Neural cell (in vitro differentiated cells): ENCODE results near the gene EHMT2. TPM values are rescaled to one million over a fixed set of nuclear protein-coding genes. Genes with fewer than 3 reads are reported as not detected.

ENCODE experiments used
- H2AFZ ChIP-seq: fragments of 200-600, 300-800 bp; sonication (generic), shearing (Covaris generic); 2 replicates; pipeline ENCODE4 v1.6.0; 2014; ENCODE audit warnings: low read depth, mild to moderate bottlenecking, antibody characterized with exemption, low read length, moderate library complexity
- H3F3A ChIP-seq: fragments of 200-600 bp; shearing (Covaris generic); 2 replicates; pipeline ENCODE4 v1.6.1; 2016; ENCODE audit warnings: mild to moderate bottlenecking, moderate library complexity, mixed read lengths, antibody characterized with exemption, low read length; ENCODE audit not compliant: insufficient read depth, poor library complexity, severe bottlenecking
- H3K27ac ChIP-seq: fragments of 200-600, 300-800 bp; sonication (generic), shearing (Covaris generic); 2 replicates; pipeline ENCODE4 v1.5.1; 2014; ENCODE audit warnings: mild to moderate bottlenecking, low read length, moderate library complexity
- H3K27me3 ChIP-seq: fragments of 300-800, 200-600 bp; sonication (generic), shearing (Covaris generic); 2 replicates; pipeline ENCODE4 v1.6.0; 2014; ENCODE audit warnings: mild to moderate bottlenecking, low read depth, low read length, moderate library complexity; ENCODE audit not compliant: insufficient read depth
- H3K36me3 ChIP-seq: fragments of 300-800, 200-600 bp; sonication (generic), shearing (Covaris generic); 2 replicates; pipeline ENCODE4 v1.5.1; 2014; ENCODE audit warnings: mild to moderate bottlenecking, antibody characterized with exemption, low read length, moderate library complexity; ENCODE audit not compliant: insufficient read depth
- H3K4me2 ChIP-seq: fragments of 300-800, 200-600 bp; sonication (generic), shearing (Covaris generic); 2 replicates; pipeline ENCODE4 v1.6.0; 2014; ENCODE audit warnings: mild to moderate bottlenecking, low read length
- H3K4me3 ChIP-seq: fragments of 300-800, 200-600 bp; sonication (generic), shearing (Covaris generic); 2 replicates; pipeline ENCODE4 v1.5.1; 2014; ENCODE audit warnings: mild to moderate bottlenecking, low read length, moderate library complexity
- H3K79me2 ChIP-seq: fragments of 200-600 bp; shearing (Covaris generic); replicated peaks from 2 replicates; pipeline ENCODE4 v1.6.0; 2014; ENCODE audit warnings: mild to moderate bottlenecking, low read length, moderate library complexity; ENCODE audit not compliant: insufficient read depth
- H3K9ac ChIP-seq: fragments of 300-800, 200-600 bp; sonication (generic), shearing (Covaris generic); 2 replicates; pipeline ENCODE4 v1.6.1; 2016; ENCODE audit warnings: mild to moderate bottlenecking, low read length, mixed read lengths
- H3K9me2 ChIP-seq: fragments of 200-600 bp; shearing (Covaris generic); 2 replicates; pipeline ENCODE4 v1.6.1; 2016; ENCODE audit warnings: mild to moderate bottlenecking, low read length, mixed read lengths; ENCODE audit not compliant: insufficient read depth
- H3K9me3 ChIP-seq: fragments of 200-600, 300-800 bp; sonication (generic), shearing (Covaris generic); 2 replicates; pipeline ENCODE4 v1.6.1; 2016; ENCODE audit warnings: mild to moderate bottlenecking, mixed run types, low read length, moderate library complexity, mixed read lengths
- H4K20me1 ChIP-seq: fragments of 200-600 bp; shearing (Covaris generic); 2 replicates; pipeline ENCODE4 v1.6.1; 2016; ENCODE audit warnings: mild to moderate bottlenecking, mixed run types; ENCODE audit not compliant: insufficient read depth
- CTCF ChIP-seq: fragments of 450-650 bp; IDR thresholded peaks from 2 replicates; pipeline ENCODE4 v1.5.1; 2014; ENCODE audit warnings: antibody characterized with exemption, mild to moderate bottlenecking, moderate library complexity; ENCODE audit not compliant: poor library complexity, severe bottlenecking
- EP300 ChIP-seq: fragments of 450-650 bp; conservative IDR thresholded peaks from 2 replicates; pipeline ENCODE4 v1.6.1; 2014; ENCODE audit warnings: antibody characterized with exemption, mild to moderate bottlenecking, moderate library complexity; ENCODE audit not compliant: poor library complexity, severe bottlenecking
- EZH2 ChIP-seq: fragments of 200-600, 300-800 bp; shearing (Covaris generic), sonication (generic); IDR thresholded peaks from 2 replicates; pipeline ENCODE4 v1.6.1; 2014; ENCODE audit warnings: antibody characterized with exemption, low read length, borderline replicate concordance, mild to moderate bottlenecking; ENCODE audit not compliant: insufficient read depth, poor library complexity, severe bottlenecking
- MXI1 ChIP-seq: fragments of 450-650 bp; conservative IDR thresholded peaks from 2 replicates; pipeline ENCODE4 v1.6.1; 2014; ENCODE audit warnings: antibody characterized with exemption, mild to moderate bottlenecking; ENCODE audit not compliant: poor library complexity, severe bottlenecking
- POLR2AphosphoS5 ChIP-seq: IDR thresholded peaks from 2 replicates; pipeline ENCODE4 v1.6.1; 2012
- RAD21 ChIP-seq: fragments of 450-650 bp; conservative IDR thresholded peaks from 2 replicates; pipeline ENCODE4 v1.6.1; 2014; ENCODE audit warnings: antibody characterized with exemption, mild to moderate bottlenecking, moderate library complexity
- REST ChIP-seq: IDR thresholded peaks from 2 replicates; pipeline ENCODE4 v1.6.1; 2012; ENCODE audit warnings: borderline replicate concordance
- SMC3 ChIP-seq: fragments of 450-650 bp; conservative IDR thresholded peaks from 2 replicates; pipeline ENCODE4 v1.6.1; 2014; ENCODE audit warnings: antibody characterized with exemption, mild to moderate bottlenecking, moderate library complexity; ENCODE audit not compliant: poor library complexity
- TAF1 ChIP-seq: IDR thresholded peaks from 2 replicates; pipeline ENCODE4 v1.6.1; 2012; ENCODE audit warnings: low read depth
- polyA plus RNA-seq: library from polyadenylated mRNA; depleted of rRNA; stranded (reverse); fragments of >200 nt; gene quantifications from 2 replicates; pipeline ENCODE4 v1.2.3, GENCODE V29; 2014

The EHMT2 gene
- polyA plus RNA-seq, 1 donor from 2014 or later = 102 TPM

GRCh38 chr6:31945154-31945506 lies 47.6 kb upstream of the EHMT2 start:
- Histone ChIP-seq H3K9me2 (no peaks in the 10 kb centered on the region), H3K9ac (no peak overlapping the region), H4K20me1 (no peaks in the 10 kb centered on the region), H3K79me2 (no peaks in the 10 kb centered on the region), H3K4me3 (no peak overlapping the region), H2AFZ (no peak overlapping the region), H3K36me3 (no peaks in the 10 kb centered on the region), H3K4me2 (no peak overlapping the region), H3K27ac (no peak overlapping the region), H3K27me3 (no peaks in the 10 kb centered on the region), H3F3A (no peaks in the 10 kb centered on the region), H3K9me3 (no peaks in the 10 kb centered on the region)
- no peak for TF ChIP-seq TAF1
- TF ChIP-seq RAD21 = no peak
- TF ChIP-seq EZH2 = no peak
- no peak for TF ChIP-seq MXI1
- no peak for TF ChIP-seq POLR2AphosphoS5
- no peak for TF ChIP-seq REST
- no peak for TF ChIP-seq CTCF
- no peak for TF ChIP-seq EP300
- TF ChIP-seq SMC3 = no peak

GRCh38 chr6:31943742-31944141 lies 46.2 kb upstream of the EHMT2 start:
- H3K9me2 ChIP-seq = no peaks in the 10 kb centered on the region

More at GRCh38 chr6:31943742-31944141, 46.2 kb upstream of the EHMT2 start:
- no peaks in the 10 kb centered on the region for H3K79me2 ChIP-seq
- H2AFZ ChIP-seq = no peak overlapping the region
- no peak overlapping the region for H3K4me3 ChIP-seq
- no peak overlapping the region for H3K9ac ChIP-seq
- H3K9me3 ChIP-seq = no peaks in the 10 kb centered on the region
- H4K20me1 ChIP-seq = no peaks in the 10 kb centered on the region
- H3K36me3 ChIP-seq = no peaks in the 10 kb centered on the region
- no peak for TF ChIP-seq CTCF
- TF ChIP-seq REST = no peak
- no peak for TF ChIP-seq MXI1
- no peak for TF ChIP-seq RAD21
- TF ChIP-seq TAF1 = no peak
- no peak for TF ChIP-seq POLR2AphosphoS5
- no peak for TF ChIP-seq SMC3
- TF ChIP-seq EP300 = no peak
- no peak for TF ChIP-seq EZH2
- no peak overlapping the region for H3K4me2 ChIP-seq
- H3K27me3 ChIP-seq = no peaks in the 10 kb centered on the region
- H3K27ac ChIP-seq = no peak overlapping the region
- H3F3A ChIP-seq = no peaks in the 10 kb centered on the region
